SU-DHL-6 (cell line): ENCODE measurements around the gene SCARB2.

ENCODE experiments used
- H2AFZ ChIP-seq: fragments of 200-600 bp; sonication (generic); 2 replicates; pipeline ENCODE4 v1.6.1; 2014; ENCODE audit warnings: low read depth, mild to moderate bottlenecking, moderate library complexity, mixed read lengths, antibody characterized with exemption, low read length; ENCODE audit not compliant: severe bottlenecking
- H3F3A ChIP-seq: fragments of 200-600 bp; shearing (Covaris generic); 2 replicates; pipeline ENCODE4 v1.6.0; 2016; ENCODE audit warnings: antibody characterized with exemption, mild to moderate bottlenecking; ENCODE audit not compliant: insufficient read depth
- H3K27ac ChIP-seq: fragments of 200-600 bp; sonication (generic); 2 replicates; pipeline ENCODE4 v1.5.1; 2016; ENCODE audit warnings: low read depth, mild to moderate bottlenecking, low read length, moderate library complexity, mixed read lengths
- H3K27me3 ChIP-seq: fragments of 200-600 bp; sonication (generic), shearing (Covaris generic); 2 replicates; pipeline ENCODE4 v1.6.0; 2014; ENCODE audit warnings: mild to moderate bottlenecking, low read length
- H3K36me3 ChIP-seq: fragments of 200-600 bp; sonication (generic); 2 replicates; pipeline ENCODE4 v1.6.1; 2014; ENCODE audit warnings: mild to moderate bottlenecking, low read length, mixed read lengths
- H3K4me2 ChIP-seq: fragments of 300-600, 200-600 bp; shearing (Covaris generic), sonication (generic); 2 replicates; pipeline ENCODE4 v1.6.0; 2014; ENCODE audit warnings: low read length, low read depth, mild to moderate bottlenecking; ENCODE audit not compliant: poor library complexity, severe bottlenecking
- H3K4me3 ChIP-seq: fragments of 200-600 bp; sonication (generic); 2 replicates; pipeline ENCODE4 v1.5.1; 2014; ENCODE audit warnings: antibody characterized with exemption, low read length, mild to moderate bottlenecking, mixed read lengths; ENCODE audit not compliant: insufficient read depth, poor library complexity, severe bottlenecking
- H3K79me2 ChIP-seq: fragments of 200-600 bp; sonication (generic); 2 replicates; pipeline ENCODE4 v1.6.1; 2014; ENCODE audit warnings: mild to moderate bottlenecking, low read length, moderate library complexity; ENCODE audit not compliant: insufficient read depth
- H3K9ac ChIP-seq: fragments of 200-600 bp; sonication (generic); 2 replicates; pipeline ENCODE4 v1.7.0; 2014; ENCODE audit warnings: mild to moderate bottlenecking, low read length
- H3K9me2 ChIP-seq: fragments of 200-600 bp; sonication (generic); replicated peaks from 2 replicates; pipeline ENCODE4 v1.6.1; 2014; ENCODE audit warnings: low read length; ENCODE audit not compliant: insufficient read depth
- H3K9me3 ChIP-seq: fragments of 200-600 bp; sonication (generic); 2 replicates; pipeline ENCODE4 v1.6.1; 2014; ENCODE audit warnings: low read length, mixed read lengths; ENCODE audit not compliant: insufficient read depth
- H4K20me1 ChIP-seq: fragments of 200-600 bp; sonication (generic); 2 replicates; pipeline ENCODE4 v1.6.1; 2014; ENCODE audit warnings: low read depth, mild to moderate bottlenecking, antibody characterized with exemption, low read length, moderate library complexity, mixed read lengths
- CTCF ChIP-seq: fragments of 200-600 bp; sonication (generic); IDR thresholded peaks from one replicate; pipeline ENCODE4 v1.5.1; 2017; ENCODE audit warnings: antibody characterized with exemption, mild to moderate bottlenecking, low read length, moderate library complexity; ENCODE audit not compliant: insufficient read depth, poor library complexity, severe bottlenecking
- EZH2phosphoT487 ChIP-seq: fragments of 200-600 bp; sonication (generic), shearing (Covaris generic); conservative IDR thresholded peaks from 2 replicates; pipeline ENCODE4 v1.6.1; 2018; ENCODE audit warnings: mild to moderate bottlenecking, antibody characterized with exemption, low read length, moderate library complexity, mixed read lengths

Gene SCARB2

GRCh38 chr4:76166480-76166879 lies 47.1 kb downstream of the SCARB2 start:
- Histone ChIP-seq H2AFZ (no peak overlapping the region), H3K27ac (no peak overlapping the region), H3K4me3 (no peak overlapping the region), H3K9ac (no peak overlapping the region), H3K9me3 (no peaks in the 10 kb centered on the region), H3K79me2 (no peaks in the 10 kb centered on the region), H3K27me3 (no peaks in the 10 kb centered on the region), H3K4me2 (no peak overlapping the region), H3K36me3 (no peaks in the 10 kb centered on the region), H3K9me2 (no peaks in the 10 kb centered on the region), H4K20me1 (no peaks in the 10 kb centered on the region), H3F3A (no peaks in the 10 kb centered on the region)
- TF ChIP-seq CTCF (no peak), EZH2phosphoT487 (no peak)

GRCh38 chr4:76160355-76160754 lies 53.3 kb downstream of the SCARB2 start:
- no peaks in the 10 kb centered on the region for H4K20me1 ChIP-seq
- no peaks in the 10 kb centered on the region for H3K79me2 ChIP-seq
- H3K4me3 ChIP-seq, result no peak overlapping the region
- no peaks in the 10 kb centered on the region for H3K9me3 ChIP-seq
- H3K27me3 ChIP-seq, result no peaks in the 10 kb centered on the region
- H3K27ac ChIP-seq, result no peak overlapping the region
- no peak overlapping the region for H3K9ac ChIP-seq
- H3K9me2 ChIP-seq, result no peaks in the 10 kb centered on the region
- H3K36me3 ChIP-seq, result no peaks in the 10 kb centered on the region
- no peak overlapping the region for H2AFZ ChIP-seq
- TF ChIP-seq EZH2phosphoT487 (no peak), CTCF (no peak)
- no peaks in the 10 kb centered on the region for H3F3A ChIP-seq
- no peak overlapping the region for H3K4me2 ChIP-seq

- Histone ChIP-seq H2AFZ (no peak overlapping the region), H3K9ac (no peak overlapping the region), H3K9me2 (no peaks in the 10 kb centered on the region), H3K27ac (no peak overlapping the region), H4K20me1 (no peaks in the 10 kb centered on the region), H3K4me2 (no peak overlapping the region), H3K4me3 (no peak overlapping the region), H3K36me3 (no peaks in the 10 kb centered on the region), H3K9me3 (no peaks in the 10 kb centered on the region), H3F3A (no peaks in the 10 kb centered on the region), H3K27me3 (no peaks in the 10 kb centered on the region), H3K79me2 (no peaks in the 10 kb centered on the region)
- TF ChIP-seq CTCF (no peak), EZH2phosphoT487 (no peak)
Measured at GRCh38 chr4:76156635-76157034, 57.0 kb downstream of the SCARB2 start.
